Cardiac muscle cell (in vitro differentiated cells and primary cell): ENCODE data around the gene LYPD3. TPM values are rescaled to one million over a fixed set of nuclear protein-coding genes. Genes with fewer than 3 reads are reported as not detected.

Experiments used
- DNase-seq, 2 donors: peaks; one replicate each; pipeline versions ENCODE4 v3.0.0 to v3.0.0-alpha.2; 2010 to 2017; ENCODE audit warnings: low read depth in 1 of 2, low spot score in 1 of 2
- H3K27ac ChIP-seq: fragments of 200-600 bp; sonication (generic); 2 replicates; pipeline ENCODE4 v1.5.1; 2016
- H3K27me3 ChIP-seq: fragments of 200-600 bp; sonication (generic); 2 replicates; pipeline ENCODE4 v1.6.0; 2016; ENCODE audit warnings: control low read depth
- H3K36me3 ChIP-seq: fragments of 200-600 bp; sonication (generic); 2 replicates; pipeline ENCODE4 v1.5.1; 2016; ENCODE audit warnings: control low read depth
- H3K4me1 ChIP-seq: fragments of 200-600 bp; sonication (generic); 2 replicates; pipeline ENCODE4 v1.8.1; 2017; ENCODE audit warnings: low read depth, mild to moderate bottlenecking, mixed run types
- H3K4me3 ChIP-seq: fragments of 200-600 bp; sonication (generic); 2 replicates; pipeline ENCODE4 v1.5.1; 2016; ENCODE audit warnings: mild to moderate bottlenecking
- H3K9me3 ChIP-seq: fragments of 200-600 bp; sonication (generic); 2 replicates; pipeline ENCODE4 v1.5.1; 2017; ENCODE audit warnings: low read depth, mild to moderate bottlenecking, control low read depth
- CTCF ChIP-seq: IDR thresholded peaks from 2 replicates; pipeline ENCODE4 v1.5.1; 2012; ENCODE audit warnings: low read depth, mild to moderate bottlenecking, low read length
- polyA plus RNA-seq: library from polyadenylated mRNA; unstranded; fragments of >200 nt; fragmentation: Nextera tagmentation; extraction: Ambion mirVana; gene quantifications from 2 replicates; pipeline ENCODE4 v1.2.1, GENCODE V29; 2016
- total RNA-seq: library from RNA; depleted of rRNA; stranded (reverse); fragments of >200 nt; gene quantifications from 2 replicates; pipeline ENCODE4 v1.2.3, GENCODE V29; 2016

The LYPD3 gene
- total and polyA plus RNA-seq, 2 experiments from 2014 or later = 0.73 to 3.2 TPM

GRCh38 chr19:43412441-43412840 is 53.0 kb downstream of the LYPD3 start:
- Histone ChIP-seq H3K27ac (no peak overlapping the region), H3K4me1 (no peaks in the 10 kb centered on the region), H3K9me3 (no peaks in the 10 kb centered on the region), H3K4me3 (no peak overlapping the region), H3K36me3 (no peaks in the 10 kb centered on the region), H3K27me3 (no peaks in the 10 kb centered on the region)
- no peak for TF ChIP-seq CTCF
- no peak for DNase-seq

Other genes starting within 250 kb of the LYPD3 start
- not detected in 2 replicates for gene PSG9, start 196.1 kb downstream of the LYPD3 start, total RNA-seq
- gene PSG9, start 196.1 kb downstream of the LYPD3 start, polyA plus RNA-seq = not detected in 2 replicates
- gene CD177, start 111.9 kb downstream of the LYPD3 start, total RNA-seq = not detected in 2 replicates
- gene CD177, start 111.9 kb downstream of the LYPD3 start, polyA plus RNA-seq = not detected in 2 replicates
- not detected in 2 replicates for gene TEX101, start 50.7 kb downstream of the LYPD3 start, total RNA-seq
- gene TEX101, start 50.7 kb downstream of the LYPD3 start, polyA plus RNA-seq = not detected in 2 replicates
- gene PHLDB3, start 39.1 kb upstream of the LYPD3 start, total RNA-seq = 19.0 and 45.9 TPM in 2 replicates
- 11.2 and 20.0 TPM in 2 replicates for gene PHLDB3, start 39.1 kb upstream of the LYPD3 start, polyA plus RNA-seq
- 35.0 and 46.5 TPM in 2 replicates for gene ETHE1, start 61.6 kb upstream of the LYPD3 start, total RNA-seq
- gene ETHE1, start 61.6 kb upstream of the LYPD3 start, polyA plus RNA-seq = 31.6 and 41.7 TPM in 2 replicates
- gene ZNF575, start 67.6 kb upstream of the LYPD3 start, total RNA-seq = 1.8 TPM in 1 of 2 replicates, not detected in the other
- gene ZNF575, start 67.6 kb upstream of the LYPD3 start, polyA plus RNA-seq = 0.72 and 3.3 TPM in 2 replicates
- 82.5 and 85.3 TPM in 2 replicates for gene XRCC1, start 109.9 kb upstream of the LYPD3 start, total RNA-seq
- 52.0 and 52.7 TPM in 2 replicates for gene XRCC1, start 109.9 kb upstream of the LYPD3 start, polyA plus RNA-seq
- 9.2 and 12.1 TPM in 2 replicates for gene PINLYP, start 110.2 kb upstream of the LYPD3 start, total RNA-seq
- 8.7 and 12.8 TPM in 2 replicates for gene PINLYP, start 110.2 kb upstream of the LYPD3 start, polyA plus RNA-seq
- gene IRGQ, start 130.5 kb upstream of the LYPD3 start, total RNA-seq = 39.0 and 49.6 TPM in 2 replicates
- 21.1 and 22.4 TPM in 2 replicates for gene IRGQ, start 130.5 kb upstream of the LYPD3 start, polyA plus RNA-seq
- gene ZNF576, start 131.0 kb upstream of the LYPD3 start, total RNA-seq = 12.5 and 12.6 TPM in 2 replicates
- 13.1 and 14.6 TPM in 2 replicates for gene ZNF576, start 131.0 kb upstream of the LYPD3 start, polyA plus RNA-seq
- gene SRRM5, start 146.5 kb upstream of the LYPD3 start, total RNA-seq = 0.18 and 0.30 TPM in 2 replicates
- 0.50 TPM in 1 of 2 replicates, not detected in the other for gene SRRM5, start 146.5 kb upstream of the LYPD3 start, polyA plus RNA-seq
- gene ZNF428, start 154.0 kb upstream of the LYPD3 start, total RNA-seq = 87.2 and 135 TPM in 2 replicates
- 134 and 207 TPM in 2 replicates for gene ZNF428, start 154.0 kb upstream of the LYPD3 start, polyA plus RNA-seq
- 40.5 and 59.6 TPM in 2 replicates for gene CADM4, start 174.2 kb upstream of the LYPD3 start, total RNA-seq
- gene CADM4, start 174.2 kb upstream of the LYPD3 start, polyA plus RNA-seq = 12.3 and 13.3 TPM in 2 replicates
- 2.0 and 7.5 TPM in 2 replicates for gene PLAUR, start 204.6 kb upstream of the LYPD3 start, total RNA-seq
- 3.8 TPM in 2 replicates for gene PLAUR, start 204.6 kb upstream of the LYPD3 start, polyA plus RNA-seq